ENCODE measurements around the gene RNU7-1. TPM values are rescaled to one million over a fixed set of nuclear protein-coding genes. Genes with fewer than 3 reads are reported as not detected.

RNU7-1 gene
- total RNA-seq, 2 experiments from 2014 or later: not detected

DNA sequence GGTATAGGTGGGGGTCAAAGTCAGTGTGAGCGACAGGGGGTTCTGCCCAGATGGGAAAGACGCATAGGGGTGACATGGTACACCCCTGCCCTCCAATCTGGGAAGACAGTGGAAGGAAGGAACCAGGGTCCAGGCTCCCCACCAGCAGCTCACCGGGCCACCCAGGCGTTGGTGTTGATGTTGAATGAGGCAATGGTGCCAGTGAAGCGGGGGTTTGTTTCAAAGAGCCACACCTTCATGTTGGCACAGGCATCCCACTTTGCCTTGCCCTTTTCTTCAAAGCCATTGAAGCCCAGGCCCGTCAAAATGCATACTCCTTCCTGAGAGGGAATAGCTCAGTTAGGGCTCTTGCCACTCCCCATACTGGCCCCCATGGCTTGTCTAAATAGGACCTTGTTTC, 34.6 kb downstream of the RNU7-1 start:
- ChIA-PET CTCF (interaction anchor here (0.6 to 1.5 kb wide), 2 partner anchors 41 to 106 kb away, joined by 3 read pairs; no protein-coding TSS in a partner anchor), POLR2A (no interaction called here)
- Mint-ChIP-seq H3K27ac (peak overlapping the region; percentile 1), H3K4me1 (peaks cover 10% of the 10 kb centered on the region), H3K36me3 (ENCODE audit: low read depth) (peaks cover 66% of the 10 kb centered on the region), H3K9me3 (ENCODE audit: low read depth) (no peaks in the 10 kb centered on the region), H3K27me3 (no peaks in the 10 kb centered on the region), H3K4me3 (no peak overlapping the region)
- intact Hi-C loops (cut with DNase I, micrococcal nuclease): no loop called here
- DNase-seq (no peak), ATAC-seq (no peak)

DNA sequence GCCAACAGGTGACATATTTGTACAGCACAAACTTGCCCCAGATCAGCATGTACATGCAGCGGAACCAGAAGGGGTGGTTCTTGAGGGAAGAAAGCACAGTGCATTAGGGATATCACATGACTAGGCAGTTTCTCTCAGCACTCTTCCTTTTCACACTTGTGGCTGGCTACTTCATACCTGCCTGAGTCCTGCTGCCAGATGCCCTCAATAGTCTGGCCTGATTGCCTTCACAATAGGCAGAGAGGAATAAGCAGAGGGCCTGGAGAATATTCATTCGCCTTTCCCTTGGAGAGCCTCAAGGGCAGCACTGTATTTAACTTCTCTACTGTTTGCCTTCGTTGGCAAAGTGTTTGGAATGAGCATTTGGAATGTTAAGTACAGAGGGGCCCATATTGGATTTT, 35.0 kb downstream of the RNU7-1 start:
- POLR2A ChIA-PET: no interaction called here
- Mint-ChIP-seq H3K4me1 (peaks cover 7% of the 10 kb centered on the region), H3K4me3 (no peak overlapping the region), H3K27me3 (no peaks in the 10 kb centered on the region), H3K27ac (peak overlapping the region; percentile 16), H3K36me3 (ENCODE audit: low read depth) (peaks cover 63% of the 10 kb centered on the region), H3K9me3 (ENCODE audit: low read depth) (no peaks in the 10 kb centered on the region)
- intact Hi-C loops (cut with DNase I, micrococcal nuclease): no loop called here
- CTCF ChIA-PET: interaction anchor here (0.6 to 1.5 kb wide), 2 partner anchors 41 to 84 kb away, joined by 3 read pairs; no protein-coding TSS in a partner anchor
- ATAC-seq: no peak
- no peak for DNase-seq

DNA sequence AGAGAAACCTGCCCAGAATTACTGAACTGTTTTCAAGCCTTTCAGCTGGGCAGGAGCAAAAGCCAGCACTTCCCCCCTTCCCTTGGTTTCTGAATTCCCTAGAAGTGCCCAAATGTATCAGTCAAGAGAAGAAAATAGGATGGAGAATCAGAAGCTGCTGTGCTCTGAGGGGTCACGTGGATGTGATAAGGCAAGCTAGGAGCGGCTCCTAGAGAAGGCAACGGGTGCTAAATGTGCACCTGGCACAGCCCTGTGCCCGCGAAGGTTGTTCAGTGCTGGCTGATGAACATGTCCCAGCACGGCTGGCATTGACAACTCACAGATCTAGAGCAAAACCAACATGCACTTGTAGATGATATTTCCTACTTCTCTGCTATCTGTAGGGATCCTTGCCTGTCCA, 35.4 kb downstream of the RNU7-1 start:
- no peak overlapping the region for H3K4me3 Mint-ChIP-seq
- DNase-seq (no peak), ATAC-seq (no peak)
- POLR2A ChIA-PET: no interaction called here
- H3K36me3 Mint-ChIP-seq (ENCODE audit: low read depth): peaks cover 59% of the 10 kb centered on the region
- no peaks in the 10 kb centered on the region for H3K9me3 Mint-ChIP-seq (ENCODE audit: low read depth)
- peaks cover 3% of the 10 kb centered on the region for H3K4me1 Mint-ChIP-seq
- H3K27me3 Mint-ChIP-seq: no peaks in the 10 kb centered on the region
- CTCF ChIA-PET: interaction anchor here (0.6 to 1.5 kb wide), 2 partner anchors 41 to 84 kb away, joined by 3 read pairs; no protein-coding TSS in a partner anchor
- intact Hi-C loops (cut with DNase I, micrococcal nuclease): no loop called here
- H3K27ac Mint-ChIP-seq: peak overlapping the region; percentile 16

DNA sequence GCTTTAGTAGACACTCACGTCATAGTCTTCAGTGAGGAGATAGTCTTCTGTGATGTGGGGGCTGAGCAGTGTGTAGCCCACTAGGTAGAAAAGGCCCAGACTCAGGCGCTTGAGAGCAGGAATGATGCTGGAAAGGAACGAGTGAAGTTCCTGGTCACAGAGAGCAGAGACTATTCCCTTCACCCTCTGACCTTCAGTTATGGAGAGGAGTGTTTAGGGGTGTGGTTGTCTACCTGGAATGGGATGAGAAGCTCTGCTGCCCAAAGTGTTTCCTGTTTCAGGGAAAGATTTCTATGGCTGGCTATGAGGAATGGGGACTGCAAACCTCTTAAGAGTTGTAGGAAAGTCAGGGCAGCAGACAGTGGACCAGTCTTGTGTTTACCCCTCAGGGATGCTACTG, 35.8 kb downstream of the RNU7-1 start:
- CTCF ChIA-PET: interaction anchor here (1.5 kb wide), 1 partner anchor 42 kb away, joined by 3 read pairs; no protein-coding TSS in a partner anchor
- Mint-ChIP-seq H3K9me3 (ENCODE audit: low read depth) (no peaks in the 10 kb centered on the region), H3K27me3 (no peaks in the 10 kb centered on the region), H3K27ac (no peak overlapping the region), H3K36me3 (ENCODE audit: low read depth) (peaks cover 55% of the 10 kb centered on the region), H3K4me1 (peaks cover 2% of the 10 kb centered on the region), H3K4me3 (no peak overlapping the region)
- intact Hi-C loops (cut with DNase I, micrococcal nuclease): no loop called here
- POLR2A ChIA-PET: no interaction called here
- no peak for DNase-seq
- ATAC-seq: no peak

DNA sequence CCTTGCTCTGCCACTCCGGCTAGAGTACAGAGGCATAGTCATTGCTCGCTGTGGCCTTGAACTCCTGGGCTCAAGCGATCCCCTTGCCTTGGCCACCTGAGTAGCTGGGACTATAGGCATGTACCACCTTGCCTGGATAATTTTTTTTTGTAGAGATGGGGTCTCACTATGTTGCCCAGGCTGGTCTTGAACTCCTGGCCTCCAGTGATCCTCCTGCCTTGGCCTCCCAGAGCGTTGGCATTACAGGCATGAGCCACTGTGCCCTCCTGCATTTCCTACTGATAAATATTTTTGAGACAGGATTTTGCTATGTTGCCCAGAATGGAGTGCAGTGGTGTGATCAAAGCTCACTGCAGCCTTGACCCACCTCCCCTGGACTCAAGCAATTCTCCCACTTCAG, 36.5 kb downstream of the RNU7-1 start:
- CTCF ChIA-PET: interaction anchor here (0.5 kb wide), 1 partner anchor 562 kb away, joined by 3 read pairs; no protein-coding TSS in a partner anchor
- no peak for ATAC-seq
- no peak overlapping the region for H3K27ac Mint-ChIP-seq

DNA sequence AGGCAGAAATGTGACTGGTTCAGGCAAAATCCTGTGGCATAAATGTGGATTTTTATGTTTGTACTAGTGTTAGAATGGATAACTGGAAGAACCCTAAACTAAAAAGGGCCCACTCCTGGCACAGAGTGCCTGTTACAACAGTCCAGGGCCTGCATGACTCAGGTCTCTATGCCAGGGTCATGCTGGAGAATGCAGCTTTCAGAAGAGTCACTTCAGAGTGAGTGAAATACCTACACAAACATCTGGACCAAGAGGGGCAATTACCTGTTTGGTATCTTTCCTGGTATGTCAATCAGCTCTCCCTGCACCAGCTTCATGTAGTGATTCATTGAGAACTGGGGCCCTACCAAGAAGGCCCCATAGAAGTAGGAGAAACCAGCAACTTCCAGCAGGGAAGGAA, 37.1 kb downstream of the RNU7-1 start:
- DNase-seq: no peak
- Mint-ChIP-seq H3K27me3 (no peaks in the 10 kb centered on the region), H3K27ac (no peak overlapping the region), H3K4me1 (peaks cover 2% of the 10 kb centered on the region), H3K36me3 (ENCODE audit: low read depth) (peaks cover 42% of the 10 kb centered on the region), H3K9me3 (ENCODE audit: low read depth) (no peaks in the 10 kb centered on the region), H3K4me3 (no peak overlapping the region)
- POLR2A ChIA-PET: no interaction called here
- CTCF ChIA-PET: interaction anchor here (0.5 kb wide), 1 partner anchor 563 kb away, joined by 3 read pairs; no protein-coding TSS in a partner anchor
- intact Hi-C loops (cut with DNase I, micrococcal nuclease): no loop called here
- no peak for ATAC-seq

More for the DNA sequence above, 36.5 kb downstream of the RNU7-1 start:
- Mint-ChIP-seq H3K4me1 (peaks cover 2% of the 10 kb centered on the region), H3K36me3 (ENCODE audit: low read depth) (peaks cover 49% of the 10 kb centered on the region), H3K9me3 (ENCODE audit: low read depth) (no peaks in the 10 kb centered on the region), H3K4me3 (no peak overlapping the region), H3K27me3 (no peaks in the 10 kb centered on the region)
- POLR2A ChIA-PET: interaction anchor here (0.6 kb wide), 1 partner anchor 191 kb away, joined by 3 read pairs; the partner anchor contains the start of gene CD4
- no peak for DNase-seq
- intact Hi-C loops (cut with DNase I, micrococcal nuclease): no loop called here

DNA sequence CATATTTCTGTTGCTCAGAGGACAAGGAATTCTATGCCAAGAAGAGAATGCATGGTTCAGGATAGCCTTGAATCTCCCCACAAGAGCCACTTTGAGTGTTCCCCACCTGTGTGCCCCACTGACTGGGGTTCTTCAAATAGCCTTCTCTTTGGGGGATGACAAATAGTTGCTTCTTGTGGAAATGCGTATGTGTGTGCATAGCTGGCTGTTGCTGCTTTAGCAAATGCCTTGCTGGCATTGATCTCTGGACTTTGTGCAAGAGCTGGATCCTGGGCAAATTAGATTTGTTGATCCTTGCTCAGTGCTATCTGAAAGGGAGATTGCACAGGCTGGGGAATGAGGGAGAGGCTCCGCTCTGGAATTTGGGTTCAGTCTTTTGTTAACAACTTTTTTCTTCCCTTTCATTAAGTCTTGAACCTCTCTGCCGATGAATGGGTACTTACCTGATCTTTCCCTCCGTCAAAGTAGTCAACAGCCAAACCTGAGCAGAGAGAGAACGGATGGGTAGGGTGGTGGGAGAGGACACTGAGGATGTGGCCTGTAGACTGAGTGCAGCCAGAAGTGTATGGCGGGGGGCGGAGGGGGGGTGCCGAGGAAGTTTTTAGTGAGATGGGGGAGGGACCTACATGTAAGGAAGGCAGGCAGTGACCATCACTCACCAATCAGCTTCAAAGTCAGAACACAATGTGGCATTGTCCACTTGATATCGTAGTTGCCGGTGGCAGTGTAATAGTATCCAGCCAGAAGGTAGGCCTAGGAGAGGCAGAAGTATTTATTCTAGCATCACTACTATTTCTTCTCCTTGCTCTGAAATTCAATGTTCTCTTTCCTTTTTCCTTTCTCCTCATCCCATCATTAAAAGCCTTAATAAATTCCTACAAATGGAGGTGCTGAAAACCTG, 37.8 kb downstream of the RNU7-1 start:
- Mint-ChIP-seq H3K27ac (no peak overlapping the region), H3K9me3 (ENCODE audit: low read depth) (no peaks in the 10 kb centered on the region), H3K27me3 (no peaks in the 10 kb centered on the region), H3K4me3 (no peak overlapping the region), H3K4me1 (no peaks in the 10 kb centered on the region), H3K36me3 (ENCODE audit: low read depth) (peaks cover 39% of the 10 kb centered on the region)
- ChIA-PET POLR2A (no interaction called here), CTCF (no interaction called here)
- ATAC-seq (no peak), DNase-seq (no peak)
- intact Hi-C loops (cut with DNase I, micrococcal nuclease): no loop called here

DNA sequence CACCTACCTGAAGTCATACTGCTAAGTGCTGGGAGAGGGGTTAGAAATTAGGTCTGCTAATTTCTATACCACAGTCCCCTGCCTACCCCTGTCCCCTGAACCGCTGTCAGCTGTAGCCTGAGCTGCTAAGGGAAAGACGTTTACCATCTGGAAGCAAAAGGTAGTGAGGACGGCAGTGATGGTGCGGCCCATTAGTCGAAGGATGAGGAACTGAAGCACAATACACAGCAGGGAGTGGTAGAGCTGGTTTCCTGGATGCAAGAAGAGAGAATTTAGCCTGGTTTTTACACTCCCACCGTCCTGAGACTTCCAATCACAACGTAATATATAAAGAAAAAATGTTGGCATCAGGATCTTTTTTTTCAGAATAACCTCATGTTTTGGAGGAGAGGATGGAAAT, 38.9 kb downstream of the RNU7-1 start:
- Mint-ChIP-seq H3K4me3 (no peak overlapping the region), H3K4me1 (no peaks in the 10 kb centered on the region), H3K27ac (no peak overlapping the region), H3K27me3 (no peaks in the 10 kb centered on the region), H3K9me3 (ENCODE audit: low read depth) (no peaks in the 10 kb centered on the region), H3K36me3 (ENCODE audit: low read depth) (peaks cover 33% of the 10 kb centered on the region)
- intact Hi-C loops (cut with DNase I, micrococcal nuclease): no loop called here
- POLR2A ChIA-PET: interaction anchor here (0.8 kb wide), 1 partner anchor 22 kb away, joined by 3 read pairs; no protein-coding TSS in a partner anchor
- no peak for DNase-seq
- CTCF ChIA-PET: interaction anchor here (1.4 kb wide), 1 partner anchor 13 kb away, joined by 5 read pairs; no protein-coding TSS in a partner anchor
- no peak for ATAC-seq

DNA sequence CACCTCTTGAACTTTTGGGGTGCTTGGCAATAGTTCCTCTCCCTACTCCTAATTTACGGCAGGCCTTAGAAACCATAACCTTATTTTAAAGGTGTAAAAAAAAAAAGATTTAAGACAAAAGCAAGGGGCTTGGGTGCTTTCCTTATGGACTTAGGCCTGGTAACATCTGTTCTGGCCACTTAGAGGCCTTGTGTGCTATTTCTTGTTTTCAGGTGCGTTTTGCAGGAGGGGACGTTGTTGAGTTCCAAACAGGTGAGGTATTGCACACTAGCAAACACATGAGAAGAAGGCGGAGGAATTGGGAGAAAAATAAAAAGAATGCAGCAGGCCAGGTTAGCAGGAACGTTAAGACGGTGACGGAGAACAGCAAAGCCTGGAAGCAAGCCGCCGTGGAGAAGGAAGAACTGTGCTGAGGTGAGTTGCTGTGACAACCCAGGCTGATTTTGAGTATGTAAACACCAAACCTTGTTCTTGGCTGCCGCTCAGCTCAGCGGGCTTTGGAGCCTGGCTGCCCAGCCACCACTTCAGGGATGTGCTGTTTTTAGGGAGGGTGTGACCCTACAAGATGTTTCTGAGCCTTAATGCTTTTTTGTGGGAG, 44.4 kb downstream of the RNU7-1 start:
- Mint-ChIP-seq H3K9me3 (ENCODE audit: low read depth) (no peaks in the 10 kb centered on the region), H3K27me3 (no peaks in the 10 kb centered on the region), H3K36me3 (ENCODE audit: low read depth) (peaks cover 27% of the 10 kb centered on the region), H3K4me3 (no peak overlapping the region), H3K27ac (no peak overlapping the region), H3K4me1 (no peaks in the 10 kb centered on the region)
- no peak for ATAC-seq
- intact Hi-C loops (cut with DNase I, micrococcal nuclease): no loop called here
- POLR2A ChIA-PET: no interaction called here
- no peak for DNase-seq
- CTCF ChIA-PET: interaction anchor here (0.7 kb wide), 1 partner anchor 148 kb away, joined by 3 read pairs; the partner anchor contains the start of gene GNB3

Data from activated CD4-positive, alpha-beta T cell treated with anti-CD3 and anti-CD28 coated beads for 36 hours (primary cell).